Fibroblast of upper back skin (primary cell): ENCODE data around the gene PKNOX2.

Experiments
- DNase-seq: peaks from one replicate; pipeline ENCODE4 v3.0.0-alpha.2; 2013

PKNOX2 gene

GRCh38 chr11:125264100-125265022, 99.8 kb downstream of the PKNOX2 start:
- no peak for DNase-seq

GRCh38 chr11:125267548-125267947, 103.0 kb downstream of the PKNOX2 start:
- DNase-seq: no peak

- peak; percentile 20 for DNase-seq
These were observed 104.1 kb downstream of the PKNOX2 start for GRCh38 chr11:125268611-125269010.

GRCh38 chr11:125270106-125270505, 105.6 kb downstream of the PKNOX2 start:
- DNase-seq: no peak

GRCh38 chr11:125270711-125271110, 106.2 kb downstream of the PKNOX2 start:
- DNase-seq: peak; percentile 79

GRCh38 chr11:125271483-125272091, 107.0 kb downstream of the PKNOX2 start:
- peak; percentile 59 for DNase-seq

GRCh38 chr11:125272092-125272491, 107.5 kb downstream of the PKNOX2 start:
- DNase-seq: peak; percentile 81

- DNase-seq: no peak
These were observed 108.3 kb downstream of the PKNOX2 start for GRCh38 chr11:125272821-125273220.

GRCh38 chr11:125273519-125274000, 109.0 kb downstream of the PKNOX2 start:
- no peak for DNase-seq

GRCh38 chr11:125274309-125274708, 109.8 kb downstream of the PKNOX2 start:
- no peak for DNase-seq

- DNase-seq: no peak
These were observed 110.2 kb downstream of the PKNOX2 start for GRCh38 chr11:125274774-125275173.

- peak; percentile 37 for DNase-seq
These were observed 111.5 kb downstream of the PKNOX2 start for GRCh38 chr11:125275905-125276618.

- peak; percentile 52 for DNase-seq
These were observed 112.0 kb downstream of the PKNOX2 start for GRCh38 chr11:125276619-125276976.

- DNase-seq: no peak
These were observed 115.3 kb downstream of the PKNOX2 start for GRCh38 chr11:125279676-125280418.

- no peak for DNase-seq
These were observed 116.1 kb downstream of the PKNOX2 start for GRCh38 chr11:125280646-125281045.

- no peak for DNase-seq
These were observed 117.5 kb downstream of the PKNOX2 start for GRCh38 chr11:125281831-125282595.

- DNase-seq: no peak
These were observed 118.0 kb downstream of the PKNOX2 start for GRCh38 chr11:125282596-125282914.

GRCh38 chr11:125284245-125284850, 119.8 kb downstream of the PKNOX2 start:
- no peak for DNase-seq

- no peak for DNase-seq
These were observed 121.3 kb downstream of the PKNOX2 start for GRCh38 chr11:125285844-125286243.

- DNase-seq: no peak
These were observed 121.9 kb downstream of the PKNOX2 start for GRCh38 chr11:125286486-125286885.

- DNase-seq: peak; percentile 88
These were observed 123.1 kb downstream of the PKNOX2 start for GRCh38 chr11:125287491-125288210.
